Measurements from ENCODE around the gene TC2N. TPM values are rescaled to one million over a fixed set of nuclear protein-coding genes. Genes with fewer than 3 reads are reported as not detected.

The TC2N gene
- total and polyA plus RNA-seq, 2 of the 4 experiments (the other 2 are of a cell fraction): 0.03 to 0.18 TPM

GRCh38 chr14:91753501-91754128 is 113.7 kb downstream of the TC2N start:
- Histone ChIP-seq H2AK9ac (replicated peaks; ENCODE audit: low read depth, low read length, poor library complexity) (no peak overlapping the region), H4K20me1 (ENCODE audit: insufficient read depth, low read length) (no peaks in the 10 kb centered on the region), H2BK20ac (ENCODE audit: low read depth, low read length) (no peak overlapping the region), H3K36me3 (ENCODE audit: control insufficient read depth, insufficient read depth, low read length) (no peaks in the 10 kb centered on the region), H3K14ac (replicated peaks; ENCODE audit: low read depth, low read length) (no peak overlapping the region), H3K9me1 (ENCODE audit: insufficient read depth, low read length) (no peaks in the 10 kb centered on the region), H2BK120ac (ENCODE audit: low read depth, low read length) (no peak overlapping the region), H4K5ac (ENCODE audit: low read depth, low read length) (no peak overlapping the region), H2AK5ac (ENCODE audit: low read depth, low read length) (no peak overlapping the region), H3K4me3 (ENCODE audit: insufficient read depth, low read depth, low read length) (no peak overlapping the region), H4K91ac (ENCODE audit: insufficient read depth, low read depth, low read length) (no peak overlapping the region), H2AFZ (replicated peaks; ENCODE audit: low read length, poor library complexity) (no peak overlapping the region), H3K27me3 (ENCODE audit: control insufficient read depth, insufficient read depth, low read length) (peaks cover 1% of the 10 kb centered on the region; the same call in 1 of the 2 replicates), H3K79me1 (ENCODE audit: low read depth in 1 of 2, low read length in 2 of 2) (no peaks in the 10 kb centered on the region), H3K4me1 (ENCODE audit: control insufficient read depth, insufficient read depth, low read length) (no peaks in the 10 kb centered on the region), H2BK15ac (ENCODE audit: low read depth, low read length) (no peak overlapping the region), H3K9ac (ENCODE audit: low read depth, low read length) (no peak overlapping the region), H3K23ac (ENCODE audit: low read depth, low read length) (no peak overlapping the region), H3K9me3 (ENCODE audit: control insufficient read depth, insufficient read depth, low read length) (no peaks in the 10 kb centered on the region), H4K8ac (ENCODE audit: low read depth in 2 of 2, low read length in 2 of 2) (no peak overlapping the region), H3K4me2 (ENCODE audit: low read depth, low read length) (no peak overlapping the region), H3K18ac (ENCODE audit: low read depth, low read length) (no peak overlapping the region), H3K27ac (ENCODE audit: insufficient read depth, low read length) (no peak overlapping the region), H3K56ac (ENCODE audit: extremely low read depth, insufficient read depth, low read length) (no peak overlapping the region), H3K4ac (ENCODE audit: low read depth, low read length) (no peak overlapping the region), H2BK5ac (ENCODE audit: low read depth, low read length, poor library complexity, severe bottlenecking) (no peak overlapping the region)
- intact Hi-C loops (cut with micrococcal nuclease) (no loop called here), dilution Hi-C loops (cut with HindIII; ENCODE audit: low sequenced_read_pairs, unreplicated experiment) (no loop called here), in situ Hi-C loops (cut with MboI; ENCODE audit: low sequenced_read_pairs) (no loop called here)
- WGBS, 2 experiments (ENCODE audit: extremely low coverage in 2 of 2, insufficient read length in 1 of 2): no CpG with 5 or more reads among the region's 4 CpGs
- ATAC-seq (ENCODE audit: low read depth): no peak
- BruUV-seq (replicated peaks): no TSS peak
- ChIA-PET POLR2A (ENCODE audit: unreplicated experiment) (no interaction called here), CTCF (no interaction called here)
- TF ChIP-seq USF2 (IDR thresholded peaks at IDR 0.05; ENCODE audit: low read depth, low read length) (no peak), RCOR1 (IDR thresholded peaks at IDR 0.05; ENCODE audit: insufficient replicate concordance, low read length) (no peak), FOS (IDR thresholded peaks at IDR 0.05; ENCODE audit: low read depth, low read length) (no peak), MAFK (IDR thresholded peaks at IDR 0.05; ENCODE audit: low read depth, low read length) (no peak), RFX5 (IDR thresholded peaks at IDR 0.05; ENCODE audit: low read depth, low read length) (no peak), NFE2L2 (IDR thresholded peaks at IDR 0.05; ENCODE audit: low read depth, low read length) (no peak), CEBPB (IDR thresholded peaks at IDR 0.05; ENCODE audit: low read depth, low read length) (no peak), CTCF (conservative IDR thresholded peaks at IDR 0.05; ENCODE audit: low read depth, low read length) (no peak), BHLHE40 (IDR thresholded peaks at IDR 0.05; ENCODE audit: low read depth, low read length) (no peak), MAZ (IDR thresholded peaks at IDR 0.05; ENCODE audit: borderline replicate concordance, low read depth, low read length) (no peak), ELK1 (IDR thresholded peaks at IDR 0.05; ENCODE audit: borderline replicate concordance, low read depth, low read length) (no peak), CHD1 (IDR thresholded peaks at IDR 0.05; ENCODE audit: low read depth, low read length) (no peak), MXI1 (IDR thresholded peaks at IDR 0.05; ENCODE audit: borderline replicate concordance, low read depth, low read length) (no peak), SMC3 (IDR thresholded peaks at IDR 0.05; ENCODE audit: low read depth, low read length) (no peak)
- DNase-seq: no peak
